HCT116 (cell line): ENCODE results near the gene KCNJ1. TPM values are rescaled to one million over a fixed set of nuclear protein-coding genes. Genes with fewer than 3 reads are reported as not detected.

ENCODE experiments used
- ATAC-seq: fragments of 200-7000 bp; cut with Tn5 transposase; 2 replicates; pipeline ENCODE4 v1.9.1; 2020; ENCODE audit warnings: mild to moderate bottlenecking, moderate library complexity
- BruUV-seq: library from RNA; stranded (reverse); fragments of 400-500 nt; replicated peaks from 2 replicates; lab custom pipeline; 2021; lab: Mats Ljungman, UMichigan
- CTCF ChIA-PET: fragments of 300-600 bp; sonication (Branson Sonifier 250); formaldehyde crosslinking; loops from one replicate; lab custom pipeline; 2021; ENCODE audit warnings: antibody characterized with exemption; lab: Charles Lee
- POLR2A ChIA-PET: fragments of 300-600, 350-600 bp; sonication (Branson Sonifier 250); formaldehyde crosslinking; loops from one replicate; lab custom pipeline; 2021; ENCODE audit warnings: antibody characterized with exemption; lab: Charles Lee
- RAD21 ChIA-PET, 2 experiments: fragments of 300-600 bp; sonication (Branson Sonifier 250); formaldehyde crosslinking; loops; one replicate each; lab custom pipeline; 2023; ENCODE audit warnings: low total read pairs in 2 of 2; ENCODE audit not compliant: uncharacterized antibody in 2 of 2, unreplicated experiment in 2 of 2, low non-redundant PET in 1 of 2; lab: Charles Lee
- DNase-seq: peaks from one replicate; pipeline ENCODE4 v3.0.0-alpha.2; 2010; ENCODE audit warnings: low read depth, low spot score
- H2AFZ ChIP-seq: fragments of 200-600 bp; shearing (Covaris generic), sonication (generic); 2 replicates; pipeline ENCODE4 v1.6.1; 2017; ENCODE audit warnings: low read depth, mixed run types, mixed read lengths, antibody characterized with exemption, low read length; ENCODE audit not compliant: poor library complexity, severe bottlenecking
- H3K27ac ChIP-seq: 2 replicates; pipeline ENCODE4 v1.5.1; 2012; ENCODE audit warnings: low read depth, low read length
- H3K27me3 ChIP-seq: fragments of 200-600 bp; sonication (generic); 2 replicates; pipeline ENCODE4 v1.6.1; 2016; ENCODE audit warnings: mixed run types, low read length, mixed read lengths; ENCODE audit not compliant: insufficient read depth
- H3K36me3 ChIP-seq, 2 experiments: fragments of 200-500 bp in 1 of 2; fragments of 200-600 bp in 1 of 2; sonication (Bioruptor generic) in 1 of 2; sonication (generic) in 1 of 2; 2 replicates each; pipeline versions ENCODE4 v1.5.1 to v1.6.1; 2014 to 2016; ENCODE audit warnings: low read length in 2 of 2, inconsistent platforms in 1 of 2, mixed read lengths in 1 of 2, mixed run types in 1 of 2; ENCODE audit not compliant: insufficient read depth in 2 of 2, control insufficient read depth in 1 of 2
- H3K4me1 ChIP-seq, 2 experiments: fragments of 200-600 bp in 1 of 2; sonication (generic) in 1 of 2; 2 replicates each; pipeline versions ENCODE4 v1.5.1 to v1.6.1; 2012 to 2017; ENCODE audit warnings: low read length in 2 of 2, inconsistent platforms in 1 of 2, mild to moderate bottlenecking in 1 of 2, mixed read lengths in 1 of 2, mixed run types in 1 of 2, moderate library complexity in 1 of 2; ENCODE audit not compliant: insufficient read depth in 2 of 2, control insufficient read depth in 1 of 2
- H3K4me2 ChIP-seq: fragments of 200-600 bp; sonication (generic); 2 replicates; pipeline ENCODE4 v1.6.1; 2017; ENCODE audit warnings: mixed run types, low read length, mixed read lengths
- H3K4me3 ChIP-seq, 2 experiments: fragments of 200-600 bp in 1 of 2; sonication (generic) in 1 of 2; replicated peaks in 1 of 2; 2 replicates each; pipeline ENCODE4 v1.5.1; 2011 to 2016; ENCODE audit warnings: low read length in 2 of 2, control low read depth in 1 of 2, low read depth in 1 of 2, mild to moderate bottlenecking in 1 of 2, mixed read lengths in 1 of 2, mixed run types in 1 of 2
- H3K79me2 ChIP-seq: fragments of 200-600 bp; sonication (generic); 2 replicates; pipeline ENCODE4 v1.6.1; 2017; ENCODE audit warnings: mild to moderate bottlenecking, mixed run types, low read length, moderate library complexity, mixed read lengths; ENCODE audit not compliant: insufficient read depth
- H3K9ac ChIP-seq: fragments of 200-600 bp; sonication (generic); 2 replicates; pipeline ENCODE4 v1.6.1; 2016; ENCODE audit warnings: low read length, mixed read lengths
- H3K9me2 ChIP-seq: fragments of 200-600 bp; sonication (generic), shearing (Covaris generic); 2 replicates; pipeline ENCODE4 v1.6.1; 2017; ENCODE audit warnings: mixed run types, mild to moderate bottlenecking, moderate library complexity; ENCODE audit not compliant: insufficient read depth
- H3K9me3 ChIP-seq, 2 experiments: fragments of 200-500 bp in 1 of 2; fragments of 200-600 bp in 1 of 2; sonication (Bioruptor generic) in 1 of 2; sonication (generic) in 1 of 2; 2 replicates each; pipeline ENCODE4 v1.6.1; 2014 to 2017; ENCODE audit warnings: low read length in 2 of 2, mixed read lengths in 2 of 2, inconsistent platforms in 1 of 2, low read depth in 1 of 2, mild to moderate bottlenecking in 1 of 2, mixed run types in 1 of 2, moderate library complexity in 1 of 2; ENCODE audit not compliant: control insufficient read depth in 1 of 2, insufficient read depth in 1 of 2
- H4K20me1 ChIP-seq: fragments of 200-600 bp; sonication (generic), shearing (Covaris generic); 2 replicates; pipeline ENCODE4 v1.6.1; 2017; ENCODE audit warnings: mixed run types, mild to moderate bottlenecking, moderate library complexity; ENCODE audit not compliant: insufficient read depth
- CEBPB ChIP-seq: IDR thresholded peaks from 2 replicates; pipeline ENCODE4 v1.6.1; 2012; ENCODE audit warnings: low read depth
- EGR1 ChIP-seq: IDR thresholded peaks from 2 replicates; pipeline ENCODE4 v1.6.1; 2012; ENCODE audit warnings: low read depth
- FOSL1 ChIP-seq: IDR thresholded peaks from 2 replicates; pipeline ENCODE4 v1.6.1; 2012; ENCODE audit warnings: low read depth
- MAX ChIP-seq: IDR thresholded peaks from 2 replicates; pipeline ENCODE4 v1.6.1; 2012
- POLR2A ChIP-seq: IDR thresholded peaks from 2 replicates; pipeline ENCODE4 v1.7.0; 2011; ENCODE audit warnings: borderline replicate concordance; ENCODE audit not compliant: insufficient read depth, insufficient read length; ENCODE audit errors: extremely low read depth
- POLR2AphosphoS5 ChIP-seq: IDR thresholded peaks from 2 replicates; pipeline ENCODE4 v1.6.1; 2011; ENCODE audit warnings: mild to moderate bottlenecking, low read depth, low read length, moderate library complexity
- RAD21 ChIP-seq: IDR thresholded peaks from 2 replicates; pipeline ENCODE4 v1.6.1; 2012; ENCODE audit warnings: low read depth, mild to moderate bottlenecking
- SRF ChIP-seq: IDR thresholded peaks from 2 replicates; pipeline ENCODE4 v1.6.1; 2012; ENCODE audit warnings: low read depth
- TCF7L2 ChIP-seq: IDR thresholded peaks from 2 replicates; pipeline ENCODE4 v1.7.0; 2011; ENCODE audit warnings: borderline replicate concordance, inconsistent platforms; ENCODE audit not compliant: insufficient read depth, insufficient read length; ENCODE audit errors: extremely low read depth
- YY1 ChIP-seq: IDR thresholded peaks from 2 replicates; pipeline ENCODE4 v1.6.1; 2011; ENCODE audit warnings: low read length, low read depth, moderate library complexity, mild to moderate bottlenecking; ENCODE audit not compliant: insufficient replicate concordance; ENCODE audit errors: extremely low read depth
- ZBTB33 ChIP-seq: IDR thresholded peaks from 2 replicates; pipeline ENCODE4 v1.6.1; 2011; ENCODE audit warnings: mild to moderate bottlenecking, low read length, moderate library complexity; ENCODE audit not compliant: insufficient replicate concordance; ENCODE audit errors: extremely low read depth
- ZFX ChIP-seq: fragments of 450-650 bp; IDR thresholded peaks from 2 replicates; pipeline ENCODE4 v1.6.1; 2017
- ZNF274 ChIP-seq: fragments of 200-500 bp; sonication (Bioruptor generic); IDR thresholded peaks from 2 replicates; pipeline ENCODE4 v1.6.1; 2014; ENCODE audit warnings: mild to moderate bottlenecking, low read depth, low read length, inconsistent platforms
- intact Hi-C: fragments of 100-400 bp; cut with micrococcal nuclease; formaldehyde crosslinking; loops from 2 replicates; pipeline ENCODE4 v1.10.0; 2022
- total RNA-seq: library from RNA; stranded (reverse); gene quantifications from one replicate; pipeline ENCODE4 v1.2.1, GENCODE V29; 2021; ENCODE audit not compliant: unreplicated experiment
- TF ChIP-seq, protein P1 (sequence below): IDR thresholded peaks from 2 replicates; pipeline ENCODE4 v1.6.1; 2012; ENCODE audit warnings: low read depth

Gene KCNJ1
- total RNA-seq, 1 experiment from 2014 or later: 0.15 TPM

DNA sequence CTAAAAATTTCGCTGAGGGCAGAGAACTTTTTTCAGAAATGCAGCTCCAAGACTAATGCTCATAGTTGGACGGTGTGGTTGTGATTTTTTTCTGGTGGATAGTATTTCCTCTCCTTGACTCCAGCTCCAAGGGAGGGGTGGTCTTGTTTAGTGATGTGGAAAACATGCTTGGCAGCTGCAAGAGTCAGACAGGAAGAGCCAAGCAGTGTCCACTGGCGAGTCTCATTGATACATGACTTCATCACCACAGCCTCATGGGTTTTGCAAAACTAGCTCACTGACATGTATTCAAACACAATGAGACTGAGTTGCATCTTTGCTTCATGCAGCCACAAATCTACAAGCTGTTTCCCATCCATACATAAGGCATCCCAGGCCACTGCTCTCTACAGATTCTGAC is 7.3 kb upstream of the KCNJ1 start:
- BruUV-seq: no TSS peak
- Histone ChIP-seq H4K20me1 (no peaks in the 10 kb centered on the region), H3K4me1 (no peaks in the 10 kb centered on the region), H3K27me3 (peaks cover 21% of the 10 kb centered on the region; the same call in 1 of the 2 replicates), H3K27ac (no peak overlapping the region), H3K9me2 (no peaks in the 10 kb centered on the region), H2AFZ (no peak overlapping the region), H3K79me2 (no peaks in the 10 kb centered on the region), H3K9me3 (no peaks in the 10 kb centered on the region), H3K4me2 (no peak overlapping the region), H3K36me3 (no peaks in the 10 kb centered on the region), H3K4me3 (no peak overlapping the region), H3K9ac (no peak overlapping the region)
- no peak for TF ChIP-seq MAX
- no peak for TF ChIP-seq FOSL1
- TF ChIP-seq ZFX: no peak
- no peak for TF ChIP-seq TCF7L2
- TF ChIP-seq, protein P1, sequence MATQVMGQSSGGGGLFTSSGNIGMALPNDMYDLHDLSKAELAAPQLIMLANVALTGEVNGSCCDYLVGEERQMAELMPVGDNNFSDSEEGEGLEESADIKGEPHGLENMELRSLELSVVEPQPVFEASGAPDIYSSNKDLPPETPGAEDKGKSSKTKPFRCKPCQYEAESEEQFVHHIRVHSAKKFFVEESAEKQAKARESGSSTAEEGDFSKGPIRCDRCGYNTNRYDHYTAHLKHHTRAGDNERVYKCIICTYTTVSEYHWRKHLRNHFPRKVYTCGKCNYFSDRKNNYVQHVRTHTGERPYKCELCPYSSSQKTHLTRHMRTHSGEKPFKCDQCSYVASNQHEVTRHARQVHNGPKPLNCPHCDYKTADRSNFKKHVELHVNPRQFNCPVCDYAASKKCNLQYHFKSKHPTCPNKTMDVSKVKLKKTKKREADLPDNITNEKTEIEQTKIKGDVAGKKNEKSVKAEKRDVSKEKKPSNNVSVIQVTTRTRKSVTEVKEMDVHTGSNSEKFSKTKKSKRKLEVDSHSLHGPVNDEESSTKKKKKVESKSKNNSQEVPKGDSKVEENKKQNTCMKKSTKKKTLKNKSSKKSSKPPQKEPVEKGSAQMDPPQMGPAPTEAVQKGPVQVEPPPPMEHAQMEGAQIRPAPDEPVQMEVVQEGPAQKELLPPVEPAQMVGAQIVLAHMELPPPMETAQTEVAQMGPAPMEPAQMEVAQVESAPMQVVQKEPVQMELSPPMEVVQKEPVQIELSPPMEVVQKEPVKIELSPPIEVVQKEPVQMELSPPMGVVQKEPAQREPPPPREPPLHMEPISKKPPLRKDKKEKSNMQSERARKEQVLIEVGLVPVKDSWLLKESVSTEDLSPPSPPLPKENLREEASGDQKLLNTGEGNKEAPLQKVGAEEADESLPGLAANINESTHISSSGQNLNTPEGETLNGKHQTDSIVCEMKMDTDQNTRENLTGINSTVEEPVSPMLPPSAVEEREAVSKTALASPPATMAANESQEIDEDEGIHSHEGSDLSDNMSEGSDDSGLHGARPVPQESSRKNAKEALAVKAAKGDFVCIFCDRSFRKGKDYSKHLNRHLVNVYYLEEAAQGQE: no peak
- TF ChIP-seq YY1: no peak
- no peak for TF ChIP-seq RAD21
- no peak for TF ChIP-seq POLR2AphosphoS5
- TF ChIP-seq ZNF274: no peak
- TF ChIP-seq POLR2A: no peak
- no peak for TF ChIP-seq EGR1
- TF ChIP-seq SRF: no peak
- no peak for TF ChIP-seq CEBPB
- TF ChIP-seq ZBTB33: no peak
- intact Hi-C loops: no loop called here
- DNase-seq (no peak), ATAC-seq (no peak)
- ChIA-PET POLR2A (no interaction called here), RAD21 (no interaction called here), CTCF (interaction anchor here (1.1 kb wide), 1 partner anchor 10 kb away, joined by 4 read pairs; no protein-coding TSS in a partner anchor)
